ENCODE results near the gene LSAMP. TPM values are rescaled to one million over a fixed set of nuclear protein-coding genes. Genes with fewer than 3 reads are reported as not detected.

The LSAMP gene
- polyA plus RNA-seq, 1 of the 3 experiments (the other 2 are of a cell fraction) = 6.6 TPM

- TF ChIP-seq RAD21 (IDR thresholded peaks at IDR 0.05; ENCODE audit: low read length) (no peak), MEF2A (IDR thresholded peaks at IDR 0.05; ENCODE audit: borderline replicate concordance, low read depth) (no peak)
- TF ChIP-seq, protein P1, sequence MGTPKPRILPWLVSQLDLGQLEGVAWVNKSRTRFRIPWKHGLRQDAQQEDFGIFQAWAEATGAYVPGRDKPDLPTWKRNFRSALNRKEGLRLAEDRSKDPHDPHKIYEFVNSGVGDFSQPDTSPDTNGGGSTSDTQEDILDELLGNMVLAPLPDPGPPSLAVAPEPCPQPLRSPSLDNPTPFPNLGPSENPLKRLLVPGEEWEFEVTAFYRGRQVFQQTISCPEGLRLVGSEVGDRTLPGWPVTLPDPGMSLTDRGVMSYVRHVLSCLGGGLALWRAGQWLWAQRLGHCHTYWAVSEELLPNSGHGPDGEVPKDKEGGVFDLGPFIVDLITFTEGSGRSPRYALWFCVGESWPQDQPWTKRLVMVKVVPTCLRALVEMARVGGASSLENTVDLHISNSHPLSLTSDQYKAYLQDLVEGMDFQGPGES (IDR thresholded peaks at IDR 0.05; ENCODE audit: low read depth, low read length) = no peak
These were observed 641.1 kb downstream of the LSAMP start (continued) for GRCh38 chr3:115804200-115804599.

DNA sequence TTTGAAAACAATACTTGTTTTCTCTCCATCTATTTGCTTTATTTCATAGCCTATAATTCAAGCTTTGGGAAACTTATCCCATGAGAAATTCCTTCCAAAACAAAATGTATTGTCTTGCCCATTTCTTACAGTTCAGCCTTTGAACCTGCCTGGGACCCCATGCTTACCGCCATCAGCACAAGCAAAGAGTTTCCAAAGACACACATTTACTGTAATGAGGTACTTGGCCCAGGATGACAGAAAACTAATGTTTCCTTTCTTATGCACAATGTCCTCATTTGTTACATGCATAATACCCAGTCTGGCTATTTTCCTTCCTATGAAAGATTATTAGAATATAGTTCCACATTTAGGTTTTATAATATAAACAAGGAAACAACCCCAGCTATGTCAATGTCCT lies 641.6 kb downstream of the LSAMP start:
- DNase-seq = no peak
- no peaks in the 10 kb centered on the region for H3K9me2 ChIP-seq
- WGBS (ENCODE audit: low lambda C conversion rate) = 100% methylated on average over 1 of the region's 1 CpG
- no peaks in the 10 kb centered on the region for H3K27me3 ChIP-seq (ENCODE audit: insufficient read depth)
- POLR2A ChIA-PET = interaction anchor here (0.7 kb wide), 1 partner anchor 16 kb away, joined by 3 read pairs; no protein-coding TSS in a partner anchor
- CTCF ChIA-PET = interaction anchor here (1.0 to 6.6 kb wide), 8 partner anchors 10 to 711 kb away, joined by 3 to 35 read pairs (median 4); no protein-coding TSS in a partner anchor
- TF ChIP-seq TEAD4 (IDR thresholded peaks at IDR 0.05; ENCODE audit: borderline replicate concordance, insufficient read depth) (no peak), FOXM1 (IDR thresholded peaks at IDR 0.05; ENCODE audit: low read depth) (no peak), ELF1 (IDR thresholded peaks at IDR 0.05) (no peak)
- H3K9me3 ChIP-seq = no peaks in the 10 kb centered on the region
- H3K79me2 ChIP-seq (ENCODE audit: insufficient read depth) = no peaks in the 10 kb centered on the region
- H3K36me3 ChIP-seq (replicated peaks in 1 of 2; ENCODE audit: control insufficient read depth in 1 of 2, insufficient read depth in 2 of 2, low read length in 1 of 2) = no peaks in the 10 kb centered on the region
- no peak overlapping the region for H2AFZ ChIP-seq (ENCODE audit: low read depth)
- peaks cover 15% of the 10 kb centered on the region for H3F3A ChIP-seq (replicated peaks; ENCODE audit: insufficient read depth)
- no peak overlapping the region for H3K4me2 ChIP-seq
- peak overlapping the region in 1 of 2 experiments; percentile 92; a peak in 2 of 4 replicates for H3K27ac ChIP-seq (ENCODE audit: low read depth in 2 of 2, low read length in 1 of 2)
- H3K4me3 ChIP-seq (ENCODE audit: low read depth in 2 of 2, low read length in 1 of 2) = no peak overlapping the region
- H3K4me1 ChIP-seq (ENCODE audit: control insufficient read depth in 1 of 2, insufficient read depth in 2 of 2, low read depth in 1 of 2, low read length in 1 of 2) = peaks cover 0 to 20% of the 10 kb centered on the region in 2 experiments; a peak in 3 of 4 replicates
- no peak overlapping the region for H3K9ac ChIP-seq
- no peaks in the 10 kb centered on the region for H4K20me1 ChIP-seq (ENCODE audit: insufficient read depth)

DNA sequence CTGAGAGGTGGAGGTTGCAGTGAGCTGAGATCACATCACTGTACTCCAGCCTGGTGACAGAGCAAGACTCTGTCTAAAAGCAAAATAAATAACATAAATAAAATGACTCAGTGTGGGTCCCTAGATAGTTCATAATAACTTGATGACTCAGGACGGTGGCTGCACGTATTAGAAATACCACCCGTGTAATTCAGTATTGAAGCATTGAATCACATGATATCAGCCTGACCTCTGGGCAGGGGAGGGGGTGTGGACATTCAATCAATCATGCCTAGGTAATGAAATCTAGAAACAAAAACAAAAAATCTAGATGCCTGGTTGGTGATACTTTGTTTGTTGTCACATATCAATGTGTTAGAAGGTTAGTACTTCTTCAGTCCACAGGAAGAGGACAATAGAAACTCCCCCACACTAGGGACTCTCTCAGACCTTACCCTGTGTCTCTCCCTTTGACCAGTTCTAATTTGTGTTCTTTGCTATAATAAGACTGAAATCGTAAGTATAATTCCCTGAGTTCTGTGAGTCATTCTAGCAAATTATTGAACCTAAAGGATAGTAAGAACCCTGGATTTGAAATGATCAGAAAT lies 644.7 kb downstream of the LSAMP start:
- H2AFZ ChIP-seq (ENCODE audit: low read depth) = peak overlapping the region; percentile 2; the same call in 1 of the 2 replicates
- CTCF ChIA-PET = interaction anchor here (6.6 kb wide), 1 partner anchor 16 kb away, joined by 35 read pairs; no protein-coding TSS in a partner anchor
- no peaks in the 10 kb centered on the region for H3K79me2 ChIP-seq (ENCODE audit: insufficient read depth)
- no peaks in the 10 kb centered on the region for H4K20me1 ChIP-seq (ENCODE audit: insufficient read depth)
- no peak for DNase-seq
- H3K4me3 ChIP-seq (ENCODE audit: low read depth in 2 of 2, low read length in 1 of 2) = no peak overlapping the region
- peaks cover 14% of the 10 kb centered on the region for H3F3A ChIP-seq (replicated peaks; ENCODE audit: insufficient read depth)
- H3K9me2 ChIP-seq = no peaks in the 10 kb centered on the region
- no peak overlapping the region for H3K4me2 ChIP-seq
- no peaks in the 10 kb centered on the region for H3K36me3 ChIP-seq (replicated peaks in 1 of 2; ENCODE audit: control insufficient read depth in 1 of 2, insufficient read depth in 2 of 2, low read length in 1 of 2)
- no peaks in the 10 kb centered on the region for H3K27me3 ChIP-seq (ENCODE audit: insufficient read depth)
- POLR2A ChIA-PET = no interaction called here
- peak overlapping the region; percentile 25 for H3K9ac ChIP-seq
- WGBS (ENCODE audit: low lambda C conversion rate) = 26% methylated on average over 4 of the region's 4 CpGs
- H3K27ac ChIP-seq (ENCODE audit: low read depth in 2 of 2, low read length in 1 of 2) = peak overlapping the region in 1 of 2 experiments; percentile 43; a peak in 1 of 4 replicates
- no peaks in the 10 kb centered on the region for H3K9me3 ChIP-seq
- peaks cover 0 to 17% of the 10 kb centered on the region in 2 experiments; a peak in 3 of 4 replicates for H3K4me1 ChIP-seq (ENCODE audit: control insufficient read depth in 1 of 2, insufficient read depth in 2 of 2, low read depth in 1 of 2, low read length in 1 of 2)
- TF ChIP-seq FOXJ3 (CRISPR knock-in tag; IDR thresholded peaks at IDR 0.05) = no peak
- no peak for TF ChIP-seq GATA2 (CRISPR knock-in tag; IDR thresholded peaks at IDR 0.05)
- TF ChIP-seq, protein P2, sequence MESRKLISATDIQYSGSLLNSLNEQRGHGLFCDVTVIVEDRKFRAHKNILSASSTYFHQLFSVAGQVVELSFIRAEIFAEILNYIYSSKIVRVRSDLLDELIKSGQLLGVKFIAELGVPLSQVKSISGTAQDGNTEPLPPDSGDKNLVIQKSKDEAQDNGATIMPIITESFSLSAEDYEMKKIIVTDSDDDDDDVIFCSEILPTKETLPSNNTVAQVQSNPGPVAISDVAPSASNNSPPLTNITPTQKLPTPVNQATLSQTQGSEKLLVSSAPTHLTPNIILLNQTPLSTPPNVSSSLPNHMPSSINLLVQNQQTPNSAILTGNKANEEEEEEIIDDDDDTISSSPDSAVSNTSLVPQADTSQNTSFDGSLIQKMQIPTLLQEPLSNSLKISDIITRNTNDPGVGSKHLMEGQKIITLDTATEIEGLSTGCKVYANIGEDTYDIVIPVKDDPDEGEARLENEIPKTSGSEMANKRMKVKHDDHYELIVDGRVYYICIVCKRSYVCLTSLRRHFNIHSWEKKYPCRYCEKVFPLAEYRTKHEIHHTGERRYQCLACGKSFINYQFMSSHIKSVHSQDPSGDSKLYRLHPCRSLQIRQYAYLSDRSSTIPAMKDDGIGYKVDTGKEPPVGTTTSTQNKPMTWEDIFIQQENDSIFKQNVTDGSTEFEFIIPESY (IDR thresholded peaks at IDR 0.05; ENCODE audit: borderline replicate concordance, low read depth) = no peak
- peak; percentile 11; the same call in 1 of the 2 replicates for TF ChIP-seq TCF12 (IDR thresholded peaks at IDR 0.05)
- no peak for TF ChIP-seq TEAD4 (IDR thresholded peaks at IDR 0.05; ENCODE audit: borderline replicate concordance, insufficient read depth)
- no peak for TF ChIP-seq CHD2 (IDR thresholded peaks at IDR 0.05; ENCODE audit: low read length, partially characterized antibody)
- TF ChIP-seq ELF1 (IDR thresholded peaks at IDR 0.05) = no peak
- no peak for TF ChIP-seq FOXM1 (IDR thresholded peaks at IDR 0.05; ENCODE audit: low read depth)
- TF ChIP-seq POLR2AphosphoS5 (IDR thresholded peaks at IDR 0.05; ENCODE audit: low read depth, low read length) = no peak
- TF ChIP-seq, protein P3, sequence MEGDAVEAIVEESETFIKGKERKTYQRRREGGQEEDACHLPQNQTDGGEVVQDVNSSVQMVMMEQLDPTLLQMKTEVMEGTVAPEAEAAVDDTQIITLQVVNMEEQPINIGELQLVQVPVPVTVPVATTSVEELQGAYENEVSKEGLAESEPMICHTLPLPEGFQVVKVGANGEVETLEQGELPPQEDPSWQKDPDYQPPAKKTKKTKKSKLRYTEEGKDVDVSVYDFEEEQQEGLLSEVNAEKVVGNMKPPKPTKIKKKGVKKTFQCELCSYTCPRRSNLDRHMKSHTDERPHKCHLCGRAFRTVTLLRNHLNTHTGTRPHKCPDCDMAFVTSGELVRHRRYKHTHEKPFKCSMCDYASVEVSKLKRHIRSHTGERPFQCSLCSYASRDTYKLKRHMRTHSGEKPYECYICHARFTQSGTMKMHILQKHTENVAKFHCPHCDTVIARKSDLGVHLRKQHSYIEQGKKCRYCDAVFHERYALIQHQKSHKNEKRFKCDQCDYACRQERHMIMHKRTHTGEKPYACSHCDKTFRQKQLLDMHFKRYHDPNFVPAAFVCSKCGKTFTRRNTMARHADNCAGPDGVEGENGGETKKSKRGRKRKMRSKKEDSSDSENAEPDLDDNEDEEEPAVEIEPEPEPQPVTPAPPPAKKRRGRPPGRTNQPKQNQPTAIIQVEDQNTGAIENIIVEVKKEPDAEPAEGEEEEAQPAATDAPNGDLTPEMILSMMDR (IDR thresholded peaks at IDR 0.05) = no peak
- no peak for TF ChIP-seq EP300 (IDR thresholded peaks at IDR 0.05; ENCODE audit: borderline replicate concordance in 1 of 2, low read depth in 1 of 2, low read length in 1 of 2)
- TF ChIP-seq MXI1 (IDR thresholded peaks at IDR 0.05; ENCODE audit: low read depth, low read length) = no peak
- no peak for TF ChIP-seq REST (IDR thresholded peaks at IDR 0.05; ENCODE audit: low read depth, low read length)

All from SK-N-SH (cell line).